SK-N-MC (cell line): ENCODE measurements around the gene CAMSAP2.
A peak's percentile ranks its signal among the peaks of the same experiment; 100 is the strongest.
"Not testable (repeated sequence)": the region's sequence is repeated elsewhere in the genome, so short reads cannot be mapped to it uniquely, and the experiment has no call there.

ENCODE experiments used
- DNase-seq: peaks from one replicate; pipeline ENCODE4 v3.0.0-alpha.2; 2011; ENCODE audit warnings: low read depth, low spot score
- H3K27ac ChIP-seq: fragments of 200-600 bp; sonication (generic); 2 replicates; pipeline ENCODE4 v1.5.1; 2016; ENCODE audit warnings: mixed run types
- H3K36me3 ChIP-seq: fragments of 200-600 bp; sonication (generic); 2 replicates; pipeline ENCODE4 v1.6.1; 2017; ENCODE audit warnings: antibody characterized with exemption, low read length, mixed read lengths; ENCODE audit not compliant: insufficient read depth
- H3K4me3 ChIP-seq: fragments of 200-600 bp; sonication (generic); 2 replicates; pipeline ENCODE4 v1.5.1; 2016
- H3K9ac ChIP-seq: fragments of 200-600 bp; sonication (generic); 2 replicates; pipeline ENCODE4 v1.8.0; 2017; ENCODE audit warnings: mixed run types, mixed read lengths; ENCODE audit not compliant: insufficient read length
- H3K9me3 ChIP-seq: fragments of 200-600 bp; sonication (generic); 2 replicates; pipeline ENCODE4 v1.6.1; 2017; ENCODE audit warnings: low read depth, mild to moderate bottlenecking, antibody characterized with exemption, low read length, moderate library complexity, mixed read lengths
- EZH2 ChIP-seq: fragments of 200-600 bp; sonication (generic); IDR thresholded peaks from one replicate; pipeline ENCODE4 v1.6.1; 2017; ENCODE audit warnings: antibody characterized with exemption
- FOXP2 ChIP-seq: optimal IDR thresholded peaks from 2 replicates; pipeline ENCODE3; 2011; ENCODE audit warnings: mild to moderate bottlenecking, moderate library complexity; ENCODE audit not compliant: insufficient read depth; ENCODE audit errors: extremely low read length, control extremely low read depth
- POLR2AphosphoS5 ChIP-seq: IDR thresholded peaks from 2 replicates; pipeline ENCODE4 v1.6.1; 2012; ENCODE audit warnings: mild to moderate bottlenecking, low read depth, low read length, borderline replicate concordance

CAMSAP2 gene

GRCh38 chr1:200784576-200784975 lies 45.9 kb downstream of the CAMSAP2 start:
- Histone ChIP-seq H3K9ac (no peak overlapping the region), H3K27ac (no peak overlapping the region), H3K4me3 (no peak overlapping the region), H3K9me3 (peaks cover 4% of the 10 kb centered on the region), H3K36me3 (peaks cover 35% of the 10 kb centered on the region)
- no peak for TF ChIP-seq EZH2
- no peak for TF ChIP-seq FOXP2
- DNase-seq: no peak

GRCh38 chr1:200786788-200787187 lies 48.1 kb downstream of the CAMSAP2 start:
- TF ChIP-seq EZH2 (no peak), POLR2AphosphoS5 (no peak), FOXP2 (no peak)
- Histone ChIP-seq H3K9ac (no peak overlapping the region), H3K4me3 (no peak overlapping the region), H3K9me3 (peaks cover 4% of the 10 kb centered on the region), H3K36me3 (peaks cover 47% of the 10 kb centered on the region), H3K27ac (no peak overlapping the region)
- DNase-seq: no peak

DNA sequence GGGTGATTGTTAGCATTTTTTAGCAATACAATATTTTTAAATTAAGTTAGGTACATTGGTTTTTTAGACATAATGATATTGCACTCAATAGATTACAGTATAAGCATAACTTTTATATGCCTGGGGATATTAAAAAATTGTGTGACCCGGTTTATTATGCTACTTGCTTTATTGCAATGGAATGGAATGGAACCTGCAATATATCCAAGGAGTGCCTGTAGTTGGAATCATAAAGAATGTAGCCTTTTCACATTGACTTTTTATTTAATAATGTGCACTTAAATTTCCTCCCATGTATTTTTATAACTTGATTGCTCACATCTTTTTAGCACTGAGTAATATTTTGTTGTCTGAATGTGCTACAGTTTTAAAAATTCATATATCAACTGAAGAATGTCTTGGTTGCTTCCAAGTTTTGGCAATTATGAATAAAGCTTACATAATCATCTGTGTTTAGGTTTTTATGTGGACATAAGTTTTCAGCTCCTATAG lies 49.2 kb downstream of the CAMSAP2 start:
- H3K9me3 ChIP-seq: peaks cover 2% of the 10 kb centered on the region
- H3K36me3 ChIP-seq: peaks cover 35% of the 10 kb centered on the region
- TF ChIP-seq POLR2AphosphoS5: no peak
- TF ChIP-seq FOXP2: no peak
- TF ChIP-seq EZH2: no peak
- DNase-seq: no peak
- H3K4me3 ChIP-seq: no peak overlapping the region
- H3K9ac ChIP-seq: no peak overlapping the region
- H3K27ac ChIP-seq: no peak overlapping the region

DNA sequence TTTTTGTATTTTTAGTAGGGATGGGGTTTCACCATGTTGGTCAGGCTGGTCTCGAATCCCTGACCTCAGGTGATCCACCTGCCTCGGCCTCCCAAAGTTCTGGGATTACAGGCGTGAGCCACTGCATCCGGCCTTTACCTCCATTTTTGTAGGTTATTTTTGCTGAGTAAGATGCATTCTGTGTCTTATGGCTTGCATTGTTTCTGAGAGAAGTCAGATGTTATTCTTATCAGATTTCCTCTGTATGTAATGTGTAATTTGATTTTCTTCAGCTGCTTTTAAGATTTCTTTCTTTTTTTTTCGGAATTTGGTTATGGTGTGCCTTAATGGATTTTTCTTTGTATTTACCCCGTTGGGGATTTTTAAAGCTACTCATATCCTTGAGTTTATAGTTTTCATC lies 52.3 kb downstream of the CAMSAP2 start:
- H3K9me3 ChIP-seq, H3K4me3 ChIP-seq, DNase-seq, H3K9ac ChIP-seq, H3K27ac ChIP-seq: not testable (repeated sequence)
- peaks cover 46% of the 10 kb centered on the region for H3K36me3 ChIP-seq

DNA sequence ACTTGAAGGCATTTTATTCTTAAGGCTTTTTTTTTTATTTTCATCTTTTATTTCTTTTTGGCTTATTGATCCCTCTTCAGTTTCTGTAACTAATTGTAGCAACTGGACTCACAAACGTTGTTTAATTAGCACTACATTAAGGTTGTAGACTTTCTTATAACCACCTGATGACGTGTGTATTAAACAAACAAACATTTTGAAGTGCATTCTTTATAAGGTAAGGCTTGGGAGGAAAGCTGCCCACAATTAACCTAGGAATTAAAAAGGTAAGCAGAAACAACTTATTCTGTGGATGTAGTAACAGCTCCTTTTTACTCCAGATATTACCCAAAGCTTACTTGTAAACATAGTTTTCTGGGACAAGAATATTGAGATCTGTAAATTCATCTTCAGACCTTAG lies 55.0 kb downstream of the CAMSAP2 start:
- TF ChIP-seq FOXP2: no peak
- TF ChIP-seq POLR2AphosphoS5: no peak
- no peak for TF ChIP-seq EZH2
- no peak for DNase-seq
- Histone ChIP-seq H3K36me3 (peaks cover 39% of the 10 kb centered on the region), H3K27ac (no peak overlapping the region), H3K4me3 (no peak overlapping the region), H3K9me3 (peaks cover 4% of the 10 kb centered on the region; the same call in 1 of the 2 replicates), H3K9ac (no peak overlapping the region)

GRCh38 chr1:200794506-200795065 lies 55.9 kb downstream of the CAMSAP2 start:
- H3K27ac ChIP-seq: no peak overlapping the region
- H3K9ac ChIP-seq: no peak overlapping the region
- TF ChIP-seq FOXP2 (no peak), POLR2AphosphoS5 (no peak), EZH2 (no peak)

DNA sequence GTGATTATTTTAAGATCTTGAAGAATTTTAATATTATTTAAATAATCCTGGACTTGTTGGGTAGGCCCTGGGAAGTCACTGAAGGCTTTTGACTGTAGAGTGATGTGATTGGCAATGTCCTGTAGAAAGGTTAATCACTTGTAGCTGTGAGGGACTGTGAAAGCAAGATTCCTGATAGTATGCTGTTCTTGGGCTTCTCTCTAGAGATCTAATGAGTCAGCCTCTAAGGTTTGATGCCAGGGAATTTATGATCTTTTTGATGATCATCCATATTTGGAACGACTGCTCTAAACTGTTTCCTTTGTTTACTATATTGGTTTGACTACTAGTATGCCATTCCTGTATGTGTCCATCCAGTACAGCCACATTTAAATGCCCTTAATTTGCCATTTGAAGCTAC lies 56.5 kb downstream of the CAMSAP2 start:
- Histone ChIP-seq H3K36me3 (peaks cover 31% of the 10 kb centered on the region), H3K9me3 (peaks cover 4% of the 10 kb centered on the region; the same call in 1 of the 2 replicates), H3K9ac (no peak overlapping the region), H3K4me3 (no peak overlapping the region), H3K27ac (no peak overlapping the region)
- TF ChIP-seq POLR2AphosphoS5 (no peak), EZH2 (no peak), FOXP2 (no peak)
- no peak for DNase-seq

More at GRCh38 chr1:200794506-200795065, 55.9 kb downstream of the CAMSAP2 start:
- Histone ChIP-seq H3K9me3 (peaks cover 4% of the 10 kb centered on the region; the same call in 1 of the 2 replicates), H3K4me3 (no peak overlapping the region), H3K36me3 (peaks cover 35% of the 10 kb centered on the region)
- DNase-seq: no peak

GRCh38 chr1:200802042-200802441 lies 63.3 kb downstream of the CAMSAP2 start:
- TF ChIP-seq POLR2AphosphoS5 (no peak), FOXP2 (no peak), EZH2 (no peak)
- peak overlapping the region; percentile 32; the same call in 1 of the 2 replicates for H3K27ac ChIP-seq
- DNase-seq: no peak

DNA sequence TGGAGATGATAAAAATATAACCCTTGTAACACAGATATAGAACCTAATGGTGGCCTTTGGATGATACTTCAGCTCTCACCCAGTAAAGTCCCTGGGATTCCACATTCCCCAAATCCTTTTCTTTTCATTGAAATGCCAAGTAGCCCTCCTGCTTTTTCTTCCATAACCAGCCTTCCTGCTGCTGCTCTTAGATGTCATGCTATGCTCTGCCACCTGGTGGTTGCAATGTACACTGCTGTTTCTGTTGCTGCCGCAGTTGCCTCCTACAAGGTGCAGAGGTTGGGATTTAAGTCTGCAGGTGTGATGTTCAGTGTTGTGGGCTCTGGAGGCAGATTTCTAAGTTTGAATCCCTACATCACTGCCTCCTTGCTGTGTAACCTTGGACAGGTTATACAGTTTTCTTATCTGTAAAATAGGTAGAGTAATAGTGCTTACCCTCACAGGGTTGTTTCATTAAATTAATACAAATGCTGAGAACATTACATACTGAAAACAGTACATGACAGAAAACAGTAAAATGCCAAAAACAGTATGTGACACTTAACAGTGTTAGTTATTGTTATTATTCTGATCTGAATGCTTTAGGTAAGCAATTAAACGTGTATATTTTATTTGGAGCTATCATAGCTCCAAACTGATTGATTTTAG lies 64.3 kb downstream of the CAMSAP2 start:
- TF ChIP-seq POLR2AphosphoS5 (no peak), EZH2 (no peak), FOXP2 (no peak)

More at GRCh38 chr1:200802042-200802441, 63.3 kb downstream of the CAMSAP2 start:
- no peaks in the 10 kb centered on the region for H3K9me3 ChIP-seq
- no peak overlapping the region for H3K4me3 ChIP-seq
- peaks cover 3% of the 10 kb centered on the region; the same call in 1 of the 2 replicates for H3K36me3 ChIP-seq
- no peak overlapping the region for H3K9ac ChIP-seq

More for the DNA sequence above, 64.3 kb downstream of the CAMSAP2 start:
- no peak overlapping the region for H3K27ac ChIP-seq
- H3K4me3 ChIP-seq: no peak overlapping the region
- DNase-seq: peak; percentile 72
- H3K36me3 ChIP-seq: peaks cover 8% of the 10 kb centered on the region
- no peak overlapping the region for H3K9ac ChIP-seq
- no peaks in the 10 kb centered on the region for H3K9me3 ChIP-seq
